Esophagus muscularis mucosa (tissue), 3 donors: Measurements from ENCODE around the gene NDUFV1.

Experiments
- POLR2A ChIP-seq: fragments of 450-650 bp; IDR thresholded peaks from one replicate; pipeline ENCODE4 v1.6.1; 2017; ENCODE audit warnings: antibody characterized with exemption, moderate library complexity, mild to moderate bottlenecking, low read depth
- POLR2AphosphoS5 ChIP-seq, 2 donors: sonication (generic); formaldehyde crosslinking; IDR thresholded peaks; one replicate each; pipeline ENCODE4 v1.6.1; 2017; ENCODE audit warnings: antibody characterized with exemption in 2 of 2
- TF ChIP-seq, protein P1 (sequence below), 3 experiments: fragments of 200-600 bp in 2 of 3; fragments of 450-650 bp in 1 of 3; sonication (generic) in 2 of 3; IDR thresholded peaks; one replicate each; pipeline ENCODE4 v1.5.1; 2017 to 2019; ENCODE audit warnings: antibody characterized with exemption in 3 of 3, mild to moderate bottlenecking in 2 of 3, moderate library complexity in 1 of 3

DNA sequence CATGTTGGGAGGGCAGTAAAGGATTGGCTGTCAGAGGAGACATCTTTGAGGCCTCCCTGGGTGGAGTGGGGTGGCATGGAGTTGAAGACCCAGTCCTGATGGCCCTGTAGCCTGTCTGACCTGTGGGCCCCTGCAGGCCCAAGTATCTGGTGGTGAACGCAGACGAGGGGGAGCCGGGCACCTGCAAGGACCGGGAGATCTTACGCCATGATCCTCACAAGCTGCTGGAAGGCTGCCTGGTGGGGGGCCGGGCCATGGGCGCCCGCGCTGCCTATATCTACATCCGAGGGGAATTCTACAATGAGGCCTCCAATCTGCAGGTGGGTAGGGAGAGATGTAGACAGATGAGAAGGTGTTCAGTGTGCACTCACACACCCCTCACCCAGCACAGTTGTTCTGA is 2.6 kb downstream of the NDUFV1 start:
- TF ChIP-seq, protein P1, sequence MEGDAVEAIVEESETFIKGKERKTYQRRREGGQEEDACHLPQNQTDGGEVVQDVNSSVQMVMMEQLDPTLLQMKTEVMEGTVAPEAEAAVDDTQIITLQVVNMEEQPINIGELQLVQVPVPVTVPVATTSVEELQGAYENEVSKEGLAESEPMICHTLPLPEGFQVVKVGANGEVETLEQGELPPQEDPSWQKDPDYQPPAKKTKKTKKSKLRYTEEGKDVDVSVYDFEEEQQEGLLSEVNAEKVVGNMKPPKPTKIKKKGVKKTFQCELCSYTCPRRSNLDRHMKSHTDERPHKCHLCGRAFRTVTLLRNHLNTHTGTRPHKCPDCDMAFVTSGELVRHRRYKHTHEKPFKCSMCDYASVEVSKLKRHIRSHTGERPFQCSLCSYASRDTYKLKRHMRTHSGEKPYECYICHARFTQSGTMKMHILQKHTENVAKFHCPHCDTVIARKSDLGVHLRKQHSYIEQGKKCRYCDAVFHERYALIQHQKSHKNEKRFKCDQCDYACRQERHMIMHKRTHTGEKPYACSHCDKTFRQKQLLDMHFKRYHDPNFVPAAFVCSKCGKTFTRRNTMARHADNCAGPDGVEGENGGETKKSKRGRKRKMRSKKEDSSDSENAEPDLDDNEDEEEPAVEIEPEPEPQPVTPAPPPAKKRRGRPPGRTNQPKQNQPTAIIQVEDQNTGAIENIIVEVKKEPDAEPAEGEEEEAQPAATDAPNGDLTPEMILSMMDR (IDR thresholded peaks at IDR 0.05): no peak
- no peak for TF ChIP-seq POLR2A
- no peak for TF ChIP-seq POLR2AphosphoS5 (IDR thresholded peaks at IDR 0.05)
